GM21447 (cell line): ENCODE results near the gene BOD1L2.

Experiments
- ATAC-seq: cut with Tn5 transposase; IDR thresholded peaks from one replicate; pipeline ENCODE4 v1.9.1; 2021; ENCODE audit not compliant: unreplicated experiment

Gene BOD1L2

GRCh38 chr18:57149531-57149930 is 2.6 kb downstream of the BOD1L2 start:
- ATAC-seq: no peak

DNA sequence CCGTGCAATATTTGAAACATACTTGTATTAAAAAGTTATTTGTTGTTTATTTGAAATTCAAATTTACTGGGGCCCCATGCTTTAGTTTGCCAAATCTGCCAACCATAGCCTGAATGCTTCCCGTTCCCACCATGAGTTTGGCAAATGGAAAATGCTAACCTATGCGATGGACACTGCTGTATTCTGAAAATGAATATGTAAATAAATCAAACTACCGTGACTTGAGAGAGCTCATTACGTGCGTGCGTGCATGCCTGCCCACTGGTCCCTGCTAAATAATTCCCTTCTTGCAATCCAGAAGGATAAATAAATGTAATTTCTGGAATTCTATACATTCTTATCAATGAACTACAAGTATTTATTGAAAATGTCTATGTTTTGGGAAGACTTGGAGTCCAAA is 3.2 kb downstream of the BOD1L2 start:
- ATAC-seq: no peak

GRCh38 chr18:57150828-57151227 is 3.9 kb downstream of the BOD1L2 start:
- no peak for ATAC-seq

GRCh38 chr18:57154191-57154830 is 7.4 kb downstream of the BOD1L2 start:
- ATAC-seq: no peak

GRCh38 chr18:57164401-57164800 is 17.5 kb downstream of the BOD1L2 start:
- no peak for ATAC-seq

DNA sequence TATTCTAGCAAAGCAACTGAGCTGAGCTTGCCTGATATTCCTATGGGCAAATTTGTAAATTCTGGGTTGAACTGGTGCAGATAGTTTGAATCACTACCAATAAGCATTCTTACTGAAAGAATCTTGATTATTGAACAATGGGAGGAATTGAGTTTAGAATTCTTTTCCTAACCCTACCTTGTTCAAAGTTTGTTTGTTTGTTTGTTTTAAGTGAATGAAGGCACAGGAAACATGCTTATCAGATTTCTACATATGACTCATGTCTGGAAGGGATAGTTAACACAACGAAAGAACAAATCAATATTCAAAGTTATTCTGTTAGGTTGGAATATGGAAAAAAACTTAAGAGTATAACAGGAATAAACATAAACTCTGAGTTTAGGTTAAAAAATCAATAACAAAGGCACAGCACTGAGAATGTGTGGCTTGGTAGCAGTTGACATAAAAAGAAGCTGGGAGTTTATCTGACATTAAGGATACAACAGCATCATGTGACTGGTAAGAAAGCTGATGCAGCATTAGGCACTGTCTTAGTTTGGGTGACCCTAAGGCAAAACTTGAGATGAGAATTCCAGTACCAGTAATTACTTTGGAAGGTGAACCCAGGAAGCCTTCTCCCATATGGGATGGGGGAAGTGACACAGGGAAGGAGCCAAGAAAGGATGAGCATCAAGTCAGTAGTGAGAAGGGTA is 20.9 kb downstream of the BOD1L2 start:
- ATAC-seq: no peak

DNA sequence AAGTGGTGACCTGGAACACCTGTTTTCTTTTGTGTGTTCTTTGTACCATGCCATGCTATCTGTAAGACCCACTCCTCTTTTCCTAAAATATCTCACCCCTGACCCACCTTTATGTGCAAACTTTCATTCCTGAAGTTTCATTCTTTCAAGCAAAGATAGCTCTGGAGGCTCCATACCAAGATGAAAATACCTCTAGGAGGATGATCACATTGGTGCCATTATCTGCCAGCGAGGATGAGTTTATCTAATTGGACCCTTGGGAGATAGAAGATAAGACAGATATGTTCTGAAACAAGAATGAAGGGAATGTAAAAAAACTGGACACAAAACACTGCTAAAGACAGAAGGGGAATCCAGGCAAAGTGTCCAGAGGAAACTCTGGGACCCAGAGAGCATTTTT is 24.1 kb downstream of the BOD1L2 start:
- ATAC-seq: no peak

DNA sequence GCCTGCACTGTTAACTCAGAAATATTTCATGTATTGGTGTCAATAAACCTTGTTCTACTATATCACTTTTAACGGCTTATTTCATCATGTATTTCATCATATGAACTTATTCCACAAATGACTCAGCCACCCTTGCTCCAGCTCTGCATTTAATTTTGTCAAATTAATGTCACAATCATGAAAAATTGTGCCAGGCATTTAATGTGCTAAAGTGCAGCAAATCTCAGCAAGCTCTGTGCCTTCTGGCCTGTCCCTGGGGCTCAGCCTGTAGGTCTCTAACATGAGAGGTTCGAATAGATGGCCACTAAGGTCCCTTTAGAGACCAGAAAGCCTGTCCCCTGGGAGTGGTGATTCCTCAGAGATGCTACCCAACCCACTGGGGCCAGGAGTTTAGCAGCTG is 28.6 kb downstream of the BOD1L2 start:
- no peak for ATAC-seq

- ATAC-seq: no peak
Observed at GRCh38 chr18:57185434-57185833, 38.5 kb downstream of the BOD1L2 start.

- no peak for ATAC-seq
Observed at GRCh38 chr18:57188851-57189557, 42.1 kb downstream of the BOD1L2 start.

GRCh38 chr18:57190026-57190425 is 43.1 kb downstream of the BOD1L2 start:
- no peak for ATAC-seq

- ATAC-seq: no peak
Observed at GRCh38 chr18:57194070-57194469, 47.2 kb downstream of the BOD1L2 start.

DNA sequence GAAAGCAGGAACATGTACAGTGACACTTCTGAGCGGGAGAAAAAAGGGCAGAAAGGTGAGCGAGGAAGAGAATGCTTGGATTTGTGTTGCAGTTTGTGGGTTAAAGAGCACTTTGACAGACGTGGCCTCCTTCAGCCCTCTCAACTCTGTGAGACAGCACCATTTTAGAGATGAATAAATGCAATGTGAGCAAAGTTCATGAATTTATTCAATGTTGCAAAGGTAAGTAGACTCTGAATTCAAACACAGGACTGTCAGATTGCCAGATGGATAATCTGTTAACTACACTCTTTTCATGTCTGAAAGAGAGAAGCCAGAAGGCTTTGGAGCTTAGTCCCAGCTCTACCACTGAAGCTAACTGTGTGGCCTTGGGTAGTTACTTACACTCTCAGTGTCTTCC is 47.7 kb downstream of the BOD1L2 start:
- no peak for ATAC-seq

- no peak for ATAC-seq
Observed at GRCh38 chr18:57195341-57195740, 48.5 kb downstream of the BOD1L2 start.

DNA sequence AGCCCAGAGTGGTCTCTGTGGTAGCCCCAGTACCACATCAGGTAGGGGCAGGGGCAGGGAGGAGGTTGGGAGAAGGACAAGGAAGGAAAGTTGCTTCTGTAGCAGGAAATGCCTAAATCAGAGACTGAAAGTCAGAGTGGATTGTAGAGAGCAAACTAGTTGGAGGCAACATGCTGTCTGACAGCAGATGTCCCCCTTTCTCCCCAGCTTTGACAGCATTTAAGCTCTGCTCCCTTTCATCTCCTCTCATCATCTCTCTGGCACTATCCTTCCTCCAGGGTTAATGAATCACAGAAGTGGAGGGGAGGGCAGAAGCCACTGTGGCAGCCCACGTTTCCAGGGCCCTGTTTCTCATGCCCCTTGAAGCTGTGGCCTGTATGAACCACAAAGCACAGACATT is 50.4 kb downstream of the BOD1L2 start:
- no peak for ATAC-seq

- ATAC-seq: no peak
Observed at GRCh38 chr18:57198073-57198472, 51.2 kb downstream of the BOD1L2 start.
